Endometrial microvascular endothelial cells (primary cell): ENCODE data around the gene UBA5. TPM values are rescaled to one million over a fixed set of nuclear protein-coding genes. Genes with fewer than 3 reads are reported as not detected.
"Not testable (repeated sequence)": the region's sequence is repeated elsewhere in the genome, so short reads cannot be mapped to it uniquely, and the experiment has no call there.

ENCODE experiments used
- in situ Hi-C: cut with HindIII; loops from 2 replicates; pipeline ENCODE4 v1.10.0; 2017; ENCODE audit warnings: low sequenced_read_pairs, low pct_unique_long_range_greater_than_20kb; ENCODE audit errors: inconsistent ontology term
- total RNA-seq: library from RNA; depleted of rRNA; stranded (reverse); fragments of >200 nt; gene quantifications from one replicate; pipeline ENCODE4 v1.2.3, GENCODE V29; 2015; ENCODE audit errors: inconsistent ontology term

Gene UBA5
- total RNA-seq = 26.1 TPM

- in situ Hi-C loops = no loop called here
Observed at GRCh38 chr3:132660052-132660810, at the start of gene UBA5. TSS of gene UBA5 (plus strand) at chr3:132660329. CDS start at chr3:132660538, 209 bp downstream.

DNA sequence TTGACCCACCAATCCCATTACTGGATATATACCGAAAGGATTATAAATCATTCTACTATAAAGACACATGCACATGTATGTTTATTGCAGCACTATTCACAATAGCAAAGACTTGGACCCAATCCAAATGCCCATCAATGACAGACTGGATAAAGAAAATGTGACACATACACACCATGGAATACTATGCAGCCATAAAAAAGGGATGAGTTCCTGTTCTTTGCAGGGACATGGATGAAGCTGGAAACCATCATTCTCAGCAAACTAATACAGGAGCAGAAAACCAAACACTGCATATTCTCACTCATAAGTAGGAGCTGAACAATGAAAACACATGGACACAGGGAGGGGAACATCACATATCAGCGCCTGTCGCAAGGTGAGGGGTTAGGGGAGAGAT is 44.8 kb upstream of the UBA5 start:
- in situ Hi-C loops = not testable (repeated sequence)

- in situ Hi-C loops = no loop called here
Observed at GRCh38 chr3:132615881-132616280, 44.2 kb upstream of the UBA5 start.

- in situ Hi-C loops = no loop called here
Observed at GRCh38 chr3:132616780-132617179, 43.3 kb upstream of the UBA5 start.

DNA sequence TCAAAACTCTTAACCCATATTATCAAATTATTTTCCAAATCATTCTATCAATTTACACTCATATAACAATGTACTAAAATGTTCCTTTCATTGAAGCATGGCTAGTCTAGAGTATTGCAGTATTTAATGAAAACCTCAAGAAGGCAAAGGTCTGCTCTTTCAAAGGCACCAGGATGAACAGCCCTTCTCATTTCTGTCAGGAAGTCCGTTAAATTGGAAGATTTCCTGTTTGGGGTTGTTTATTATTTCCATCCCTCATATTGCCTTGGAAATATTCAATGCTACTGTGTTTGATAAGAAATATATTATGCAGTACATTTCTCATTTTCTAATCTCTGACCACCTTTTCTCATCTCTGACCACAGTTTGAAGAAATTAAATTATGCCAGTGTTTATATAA is 38.0 kb upstream of the UBA5 start:
- in situ Hi-C loops = no loop called here

DNA sequence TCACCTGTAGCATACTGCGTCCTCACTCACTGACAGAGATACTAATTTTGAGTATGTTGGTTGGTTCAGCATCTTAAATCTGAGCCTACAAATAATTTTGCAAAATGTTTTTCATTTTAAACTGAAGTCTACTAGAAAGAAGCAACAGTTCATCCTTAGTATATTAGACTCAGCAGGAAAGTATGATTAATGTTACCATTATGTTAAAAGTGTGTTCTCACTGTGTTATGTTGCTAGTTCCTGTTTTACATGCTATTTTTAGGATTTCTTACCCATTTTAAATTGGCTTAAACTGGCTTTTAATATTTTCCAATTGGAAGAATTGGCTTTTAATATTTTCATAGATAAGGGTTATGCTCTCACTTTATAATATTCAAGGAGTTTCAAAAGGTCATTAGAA is 37.4 kb upstream of the UBA5 start:
- in situ Hi-C loops = no loop called here

GRCh38 chr3:132623646-132624045 is 36.5 kb upstream of the UBA5 start:
- in situ Hi-C loops = no loop called here

DNA sequence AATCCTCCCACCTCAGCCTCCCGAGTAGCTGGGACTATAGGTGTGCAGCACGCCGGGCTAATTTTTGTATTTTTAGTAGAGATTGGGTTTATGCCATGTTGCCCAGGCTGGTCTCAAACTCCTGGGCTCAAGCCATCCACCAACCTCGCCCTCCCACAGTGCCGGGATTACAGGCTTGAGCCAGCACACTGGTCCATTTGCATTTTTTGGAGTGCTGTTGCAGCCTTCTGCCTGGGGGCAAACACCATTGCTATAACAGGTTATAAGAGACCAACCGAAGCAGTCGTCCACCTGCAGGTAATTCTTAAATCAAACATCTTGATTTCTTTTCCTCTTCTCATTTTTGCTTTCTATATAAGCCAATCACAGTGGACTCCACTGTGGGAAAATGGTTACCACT is 35.3 kb upstream of the UBA5 start:
- in situ Hi-C loops = loop anchor here (25.0 kb wide), 1 partner anchor 87 kb away; no protein-coding TSS in a partner anchor

DNA sequence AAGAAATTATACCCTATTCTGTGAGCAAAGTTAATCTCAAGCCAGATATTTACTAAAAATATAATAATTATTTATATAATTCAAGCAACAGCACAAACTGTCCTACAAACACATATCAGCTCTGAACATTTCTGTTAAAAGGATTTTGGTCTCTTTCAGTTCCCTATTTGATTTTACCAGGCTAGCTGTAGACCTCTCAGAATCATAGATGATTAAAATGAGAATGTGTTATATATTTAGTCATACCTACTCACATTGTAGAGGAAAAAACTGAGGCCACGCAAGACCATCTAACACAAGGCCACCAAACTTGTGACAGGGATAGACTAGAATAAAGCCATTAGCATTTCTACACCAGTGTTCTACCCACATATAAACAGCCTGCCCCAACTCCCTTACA is 34.5 kb upstream of the UBA5 start:
- in situ Hi-C loops = loop anchor here (25.0 kb wide), 1 partner anchor 88 kb away; no protein-coding TSS in a partner anchor

- in situ Hi-C loops = loop anchor here (25.0 kb wide), 1 partner anchor 90 kb away; no protein-coding TSS in a partner anchor
Observed at GRCh38 chr3:132626955-132627354, 33.2 kb upstream of the UBA5 start.

GRCh38 chr3:132628157-132628556 is 32.0 kb upstream of the UBA5 start:
- in situ Hi-C loops = loop anchor here (25.0 kb wide), 1 partner anchor 91 kb away; no protein-coding TSS in a partner anchor

GRCh38 chr3:132629928-132630327 is 30.2 kb upstream of the UBA5 start:
- in situ Hi-C loops = loop anchor here (25.0 kb wide), 1 partner anchor 93 kb away; no protein-coding TSS in a partner anchor

DNA sequence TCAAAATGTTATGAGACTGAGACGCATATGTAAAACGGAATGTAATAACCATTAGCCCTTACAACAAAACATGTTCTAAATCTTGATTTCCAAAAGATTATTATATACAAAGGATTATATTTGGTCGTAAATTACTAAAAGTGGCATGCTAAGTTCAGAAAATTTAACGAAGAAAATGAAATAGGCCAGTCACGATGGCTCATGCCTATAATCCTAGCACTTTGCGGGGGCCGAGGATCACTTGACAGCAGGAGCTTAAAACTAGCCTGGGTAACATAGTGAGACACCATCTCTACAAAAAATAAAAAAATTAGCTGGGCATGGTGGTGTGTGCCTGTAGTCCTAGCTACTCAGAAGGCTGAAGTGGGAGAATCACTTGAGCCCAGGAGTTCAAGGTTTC is 29.5 kb upstream of the UBA5 start:
- in situ Hi-C loops = loop anchor here (25.0 kb wide), 1 partner anchor 93 kb away; no protein-coding TSS in a partner anchor

DNA sequence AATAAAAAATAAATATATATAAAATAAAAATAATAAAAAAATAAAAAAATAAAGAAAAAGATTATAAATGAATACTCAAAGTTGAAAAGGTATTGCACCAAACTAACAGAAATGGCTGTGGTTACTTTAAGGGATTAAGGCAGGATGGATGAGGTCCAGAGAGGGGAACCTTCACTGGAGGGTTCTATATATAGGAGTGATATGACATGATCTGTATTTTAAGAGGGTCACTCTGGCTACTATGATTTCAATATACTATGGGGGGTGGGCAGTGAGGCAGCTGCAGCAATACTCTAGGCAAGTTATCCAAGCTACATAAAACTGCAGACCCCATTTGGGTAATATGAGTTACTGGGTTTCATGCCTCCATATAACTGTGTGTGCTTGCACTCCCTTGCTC is 25.1 kb upstream of the UBA5 start:
- in situ Hi-C loops = loop anchor here (25.0 kb wide), 1 partner anchor 98 kb away; no protein-coding TSS in a partner anchor

- in situ Hi-C loops = loop anchor here (25.0 kb wide), 1 partner anchor 100 kb away; no protein-coding TSS in a partner anchor
Observed at GRCh38 chr3:132637590-132637989, 22.5 kb upstream of the UBA5 start.

- in situ Hi-C loops = loop anchor here (25.0 kb wide), 1 partner anchor 101 kb away; no protein-coding TSS in a partner anchor
Observed at GRCh38 chr3:132638706-132639105, 21.4 kb upstream of the UBA5 start.

GRCh38 chr3:132641427-132641826 is 18.7 kb upstream of the UBA5 start:
- in situ Hi-C loops = loop anchor here (25.0 kb wide), 1 partner anchor 104 kb away; no protein-coding TSS in a partner anchor

GRCh38 chr3:132641837-132642538 is 18.1 kb upstream of the UBA5 start:
- in situ Hi-C loops = loop anchor here (25.0 kb wide), 1 partner anchor 105 kb away; no protein-coding TSS in a partner anchor

DNA sequence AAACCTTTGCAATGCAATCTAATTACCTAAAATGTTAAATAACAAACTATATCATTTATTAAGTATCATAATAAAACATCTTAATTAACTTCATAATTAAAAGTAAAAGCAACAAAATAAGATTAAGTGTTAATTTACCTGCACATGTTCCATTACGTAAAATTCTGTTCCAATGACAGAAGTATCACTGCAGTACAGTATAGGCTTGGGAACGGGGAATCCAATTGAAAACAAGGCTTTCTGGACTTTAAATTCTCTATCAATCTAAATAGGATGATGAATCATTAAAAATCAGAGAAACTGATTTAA is 17.6 kb upstream of the UBA5 start:
- in situ Hi-C loops = loop anchor here (25.0 kb wide), 1 partner anchor 105 kb away; no protein-coding TSS in a partner anchor

DNA sequence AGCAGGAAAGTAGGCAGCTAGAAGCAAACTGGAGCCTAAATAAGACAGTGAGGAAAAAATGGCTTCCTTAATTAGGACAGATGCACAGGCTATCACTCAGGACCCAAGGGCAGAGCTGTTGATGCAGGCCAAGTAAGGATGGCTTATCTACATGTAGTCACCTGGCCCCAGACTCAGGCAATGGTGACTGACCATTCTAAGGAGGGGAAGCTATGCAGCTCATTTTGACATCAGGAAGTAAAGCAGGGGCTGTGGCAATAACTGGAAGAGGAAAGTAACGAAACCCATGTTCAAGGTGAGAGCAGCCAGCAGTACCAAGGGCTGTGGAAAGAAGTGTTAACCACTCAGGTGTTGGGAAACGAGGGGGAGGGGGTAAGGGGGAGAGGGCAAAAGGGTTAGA is 16.8 kb upstream of the UBA5 start:
- in situ Hi-C loops = loop anchor here (25.0 kb wide), 1 partner anchor 106 kb away; no protein-coding TSS in a partner anchor
